ENCODE results near the gene HMCN2. TPM values are rescaled to one million over a fixed set of nuclear protein-coding genes. Genes with fewer than 3 reads are reported as not detected.

HMCN2 gene
- total RNA-seq, 6 experiments from 2014 or later, result 0.31 to 2.0 (median 1.1) TPM

GRCh38 chr9:130347931-130348330 is 82.4 kb downstream of the HMCN2 start:
- TF ChIP-seq POLR2A (IDR thresholded peaks at IDR 0.05) (no peak), CTCF (IDR thresholded peaks at IDR 0.05) (no peak)
- Histone ChIP-seq H3K4me3 (no peak overlapping the region), H3K9me3 (no peaks in the 10 kb centered on the region), H3K27ac (no peak overlapping the region), H3K4me1 (no peaks in the 10 kb centered on the region), H3K27me3 (no peaks in the 10 kb centered on the region), H3K36me3 (no peaks in the 10 kb centered on the region)
- 63% methylated on average over 5 of the region's 6 CpGs for WGBS (ENCODE audit: insufficient coverage, low coverage, low lambda C conversion rate, missing lambda C conversion rate)
- intact Hi-C loops (cut with DNase I), result loop anchor here (5.0 to 10.0 kb wide), 4 partner anchors 77 to 233 kb away; partner anchors contain the start of gene HMCN2 (in 1 of the 2)
- no peak for DNase-seq
- ATAC-seq, result no peak

GRCh38 chr9:130348341-130348740 is 82.8 kb downstream of the HMCN2 start:
- ATAC-seq (no peak), DNase-seq (no peak)
- H3K36me3 ChIP-seq, result no peaks in the 10 kb centered on the region
- no peaks in the 10 kb centered on the region for H3K9me3 ChIP-seq
- intact Hi-C loops (cut with DNase I), result loop anchor here (5.0 to 10.0 kb wide), 4 partner anchors 76 to 234 kb away; partner anchors contain the start of gene HMCN2 (in 1 of the 2)
- H3K4me1 ChIP-seq, result no peaks in the 10 kb centered on the region
- no peak overlapping the region for H3K27ac ChIP-seq
- no peaks in the 10 kb centered on the region for H3K27me3 ChIP-seq
- no peak for TF ChIP-seq POLR2A (IDR thresholded peaks at IDR 0.05)
- TF ChIP-seq CTCF (IDR thresholded peaks at IDR 0.05), result no peak
- no peak overlapping the region for H3K4me3 ChIP-seq
- 68% methylated on average over 3 of the region's 21 CpGs for WGBS (ENCODE audit: insufficient coverage, low coverage, low lambda C conversion rate, missing lambda C conversion rate)

- DNase-seq (no peak), ATAC-seq (no peak)
- H3K9me3 ChIP-seq, result no peaks in the 10 kb centered on the region
- no peaks in the 10 kb centered on the region for H3K27me3 ChIP-seq
- no peak overlapping the region for H3K4me3 ChIP-seq
- TF ChIP-seq CTCF (IDR thresholded peaks at IDR 0.05) (no peak), POLR2A (IDR thresholded peaks at IDR 0.05) (no peak)
- no peak overlapping the region for H3K27ac ChIP-seq
- H3K4me1 ChIP-seq, result no peaks in the 10 kb centered on the region
- 40% methylated on average over 2 of the region's 8 CpGs for WGBS (ENCODE audit: insufficient coverage, low coverage, low lambda C conversion rate, missing lambda C conversion rate)
- no peaks in the 10 kb centered on the region for H3K36me3 ChIP-seq
- intact Hi-C loops (cut with DNase I), result loop anchor here (5.0 to 10.0 kb wide), 4 partner anchors 76 to 234 kb away; partner anchors contain the start of gene HMCN2 (in 1 of the 2)
Measured at GRCh38 chr9:130348881-130349280, 83.3 kb downstream of the HMCN2 start.

GRCh38 chr9:130349398-130349797 is 83.8 kb downstream of the HMCN2 start:
- no CpG with 5 or more reads among the region's 11 CpGs for WGBS (ENCODE audit: insufficient coverage, low coverage, low lambda C conversion rate, missing lambda C conversion rate)

More at GRCh38 chr9:130349398-130349797, 83.8 kb downstream of the HMCN2 start:
- no peak for TF ChIP-seq POLR2A (IDR thresholded peaks at IDR 0.05)
- TF ChIP-seq CTCF (IDR thresholded peaks at IDR 0.05), result no peak
- intact Hi-C loops (cut with DNase I), result loop anchor here (5.0 to 10.0 kb wide), 4 partner anchors 75 to 235 kb away; partner anchors contain the start of gene HMCN2 (in 1 of the 2)
- H3K9me3 ChIP-seq, result no peaks in the 10 kb centered on the region
- H3K4me3 ChIP-seq, result no peak overlapping the region
- H3K27me3 ChIP-seq, result no peaks in the 10 kb centered on the region
- no peaks in the 10 kb centered on the region for H3K36me3 ChIP-seq
- ATAC-seq (no peak), DNase-seq (no peak)
- H3K27ac ChIP-seq, result no peak overlapping the region
- no peaks in the 10 kb centered on the region for H3K4me1 ChIP-seq

All from right lobe of liver (tissue), 6 donors.